GM12865 (cell line): Measurements from ENCODE around the gene CD3D.
"Not testable (repeated sequence)": the region's sequence is repeated elsewhere in the genome, so short reads cannot be mapped to it uniquely, and the experiment has no call there.

Source experiments
- DNase-seq: peaks from one replicate; pipeline ENCODE4 v3.0.0; 2010; ENCODE audit warnings: low read depth
- H3K4me3 ChIP-seq: 2 replicates; pipeline ENCODE4 v1.5.1; 2011; ENCODE audit warnings: mild to moderate bottlenecking, low read depth, low read length, control low read depth
- TF ChIP-seq, protein P1 (sequence below): IDR thresholded peaks from 2 replicates; pipeline ENCODE4 v1.5.1; 2011; ENCODE audit warnings: low read length, control low read depth, low read depth, inconsistent platforms; ENCODE audit not compliant: insufficient read depth; ENCODE audit errors: missing control alignments

Gene CD3D

DNA sequence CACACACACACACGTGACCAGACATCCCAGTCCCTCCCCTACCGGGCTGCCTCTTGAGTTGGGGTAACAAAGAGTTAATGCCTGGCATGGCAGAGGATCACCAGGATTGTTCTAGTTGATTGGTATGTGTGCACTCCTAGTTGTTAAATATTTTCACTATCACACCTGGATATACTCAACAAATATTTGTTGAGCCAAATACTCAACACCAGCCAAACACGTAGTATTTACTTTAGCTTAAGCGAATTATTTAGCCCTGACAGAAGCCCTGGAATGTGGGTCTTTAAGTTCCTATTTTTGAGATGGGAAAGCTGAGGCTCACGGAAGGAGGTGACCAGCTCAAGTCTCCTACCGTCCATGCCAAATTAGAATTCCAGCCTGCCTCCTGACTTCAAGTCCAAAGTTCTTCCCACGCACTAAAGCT is 27.5 kb downstream of the CD3D start:
- TF ChIP-seq, protein P1, sequence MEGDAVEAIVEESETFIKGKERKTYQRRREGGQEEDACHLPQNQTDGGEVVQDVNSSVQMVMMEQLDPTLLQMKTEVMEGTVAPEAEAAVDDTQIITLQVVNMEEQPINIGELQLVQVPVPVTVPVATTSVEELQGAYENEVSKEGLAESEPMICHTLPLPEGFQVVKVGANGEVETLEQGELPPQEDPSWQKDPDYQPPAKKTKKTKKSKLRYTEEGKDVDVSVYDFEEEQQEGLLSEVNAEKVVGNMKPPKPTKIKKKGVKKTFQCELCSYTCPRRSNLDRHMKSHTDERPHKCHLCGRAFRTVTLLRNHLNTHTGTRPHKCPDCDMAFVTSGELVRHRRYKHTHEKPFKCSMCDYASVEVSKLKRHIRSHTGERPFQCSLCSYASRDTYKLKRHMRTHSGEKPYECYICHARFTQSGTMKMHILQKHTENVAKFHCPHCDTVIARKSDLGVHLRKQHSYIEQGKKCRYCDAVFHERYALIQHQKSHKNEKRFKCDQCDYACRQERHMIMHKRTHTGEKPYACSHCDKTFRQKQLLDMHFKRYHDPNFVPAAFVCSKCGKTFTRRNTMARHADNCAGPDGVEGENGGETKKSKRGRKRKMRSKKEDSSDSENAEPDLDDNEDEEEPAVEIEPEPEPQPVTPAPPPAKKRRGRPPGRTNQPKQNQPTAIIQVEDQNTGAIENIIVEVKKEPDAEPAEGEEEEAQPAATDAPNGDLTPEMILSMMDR, result no peak
- H3K4me3 ChIP-seq, result no peak overlapping the region
- no peak for DNase-seq

DNA sequence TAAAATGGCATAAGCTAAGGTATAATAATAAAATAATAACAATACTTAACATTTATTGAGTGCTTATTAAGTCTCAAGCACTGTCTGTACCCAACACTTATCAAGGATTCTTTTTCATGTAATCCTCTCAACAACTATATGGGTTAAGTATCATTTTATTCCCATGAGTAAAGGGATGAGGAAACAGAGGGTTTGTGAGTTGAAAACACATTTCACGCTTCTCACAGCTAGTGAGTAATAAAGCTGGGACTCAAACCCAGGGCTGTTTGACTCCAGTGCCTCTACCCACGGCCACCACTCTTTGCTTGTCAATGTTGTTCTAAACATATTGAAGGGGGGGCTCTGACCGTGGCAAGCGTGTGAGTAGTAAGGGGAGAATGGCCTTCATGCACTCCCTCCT is 29.3 kb downstream of the CD3D start:
- H3K4me3 ChIP-seq, result no peak overlapping the region
- TF ChIP-seq, protein P1, result no peak
- no peak for DNase-seq

DNA sequence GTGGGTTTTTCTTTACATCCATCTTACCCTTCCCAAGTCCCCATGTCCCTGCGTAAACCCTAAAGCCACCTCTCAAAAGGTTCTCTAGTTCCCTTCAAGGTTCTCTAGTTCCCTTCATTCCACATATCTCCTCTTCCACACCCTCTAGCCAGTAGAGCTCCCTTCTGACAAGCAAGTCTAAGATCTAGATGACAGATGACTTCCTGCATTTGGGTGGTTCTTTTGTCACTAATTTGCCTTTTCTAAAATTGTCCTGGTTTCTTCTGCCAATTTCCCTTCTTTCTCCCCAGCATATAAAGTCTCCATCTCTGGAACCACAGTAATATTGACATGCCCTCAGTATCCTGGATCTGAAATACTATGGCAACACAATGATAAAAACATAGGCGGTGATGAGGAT is 30.2 kb downstream of the CD3D start:
- no peak for DNase-seq
- H3K4me3 ChIP-seq, result no peak overlapping the region
- TF ChIP-seq, protein P1, result no peak

DNA sequence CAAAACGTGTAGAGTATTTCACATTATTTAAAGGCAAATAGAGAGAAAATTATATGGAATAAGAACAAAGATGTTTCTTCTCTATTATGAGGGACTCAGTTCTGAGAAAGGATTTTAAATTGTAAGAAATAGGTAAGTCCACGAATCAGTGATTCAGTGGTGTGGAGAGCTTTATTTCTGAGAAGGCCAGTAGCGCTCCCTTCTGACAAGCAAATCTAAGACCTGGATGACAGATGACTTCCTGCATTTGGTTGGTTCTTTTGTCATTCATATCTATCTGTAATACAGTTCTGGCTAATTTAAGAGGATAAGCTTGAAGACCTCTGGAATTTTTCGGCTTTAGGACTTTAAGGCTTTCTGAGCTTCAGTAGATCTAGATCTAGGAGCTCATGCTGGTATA is 31.0 kb downstream of the CD3D start:
- no peak overlapping the region for H3K4me3 ChIP-seq
- TF ChIP-seq, protein P1, result no peak
- DNase-seq, result no peak

DNA sequence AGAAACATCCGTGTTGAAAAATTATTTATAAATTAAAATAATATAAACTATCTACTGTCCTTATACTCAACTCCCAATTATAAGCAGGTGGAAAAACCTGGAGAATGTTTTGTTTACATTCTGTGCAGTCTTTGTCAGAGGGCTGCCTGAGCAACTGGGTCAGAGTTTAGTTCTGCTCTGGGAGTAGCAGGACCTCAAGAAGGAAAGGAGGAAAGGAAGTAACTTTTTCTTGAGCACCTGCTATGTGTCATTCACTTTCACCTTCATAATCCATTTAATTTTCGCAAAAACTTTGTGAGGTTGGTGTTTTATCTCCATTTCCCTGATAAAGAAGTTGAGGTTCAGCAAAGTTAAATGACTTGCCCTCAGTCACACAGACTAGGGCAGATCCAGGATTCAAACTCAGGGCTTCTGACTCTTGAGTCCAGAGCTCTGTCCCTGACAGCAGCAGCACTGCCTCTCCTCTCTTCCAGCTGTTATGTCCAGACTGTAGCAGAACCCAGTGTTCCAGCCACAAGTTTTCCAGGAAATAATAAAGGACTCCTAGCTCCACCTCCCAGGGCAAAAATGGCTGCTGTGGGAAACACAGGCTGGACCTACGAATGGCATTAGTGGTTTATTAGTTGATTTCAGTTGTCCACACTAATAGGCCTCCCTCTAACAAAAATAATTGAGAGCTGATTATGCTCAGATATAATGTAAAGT is 31.6 kb downstream of the CD3D start:
- TF ChIP-seq, protein P1, result no peak
- DNase-seq, result no peak
- H3K4me3 ChIP-seq, result no peak overlapping the region

DNA sequence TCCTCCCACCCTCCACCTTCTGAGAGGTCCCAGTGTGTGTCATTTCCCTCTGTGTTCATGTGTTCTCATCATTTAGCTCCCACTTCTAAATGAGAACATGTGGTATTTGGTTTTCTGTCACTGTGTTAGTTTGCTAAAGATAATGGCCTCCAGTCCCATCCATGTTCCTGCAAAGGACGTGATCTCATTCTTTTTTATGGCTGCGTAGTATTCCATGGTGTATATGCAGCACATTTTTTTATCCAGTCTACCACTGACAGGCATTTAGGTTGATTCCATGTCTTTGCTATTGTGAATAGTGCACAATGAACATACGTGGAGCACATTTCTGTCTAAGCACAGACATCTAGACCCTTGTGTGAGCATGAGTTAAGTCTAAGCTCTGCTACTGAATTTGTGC is 32.2 kb downstream of the CD3D start:
- TF ChIP-seq, protein P1, result no peak
- no peak for DNase-seq
- H3K4me3 ChIP-seq, result no peak overlapping the region

DNA sequence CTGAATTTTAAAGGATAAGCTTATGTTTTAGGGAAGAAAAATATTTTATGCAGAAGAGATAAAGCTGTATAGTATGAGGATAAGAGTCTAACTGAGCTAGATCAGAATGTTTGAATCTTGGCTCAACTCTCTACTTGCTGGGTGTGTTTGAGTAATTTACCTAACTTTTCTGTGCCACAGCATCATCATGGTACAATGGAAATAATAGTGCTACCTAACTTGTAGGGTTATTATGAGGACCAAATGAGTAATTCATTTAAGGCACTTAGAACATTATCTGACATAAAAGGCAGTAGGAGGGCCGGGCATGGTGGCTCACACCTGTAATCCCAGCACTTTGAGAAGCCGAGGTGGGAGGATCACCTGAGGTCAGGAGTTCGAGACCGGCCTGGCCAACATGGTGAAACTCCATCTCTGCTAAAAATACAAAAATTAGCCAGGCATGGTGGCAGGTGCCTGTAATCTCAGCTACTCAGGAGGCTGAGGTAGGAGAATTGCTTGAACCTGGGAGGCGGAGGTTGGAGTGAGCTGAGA is 33.4 kb downstream of the CD3D start:
- not testable (repeated sequence) for DNase-seq, H3K4me3 ChIP-seq
